K562 (cell line): Measurements from ENCODE around the gene PGF. TPM values are rescaled to one million over a fixed set of nuclear protein-coding genes. Genes with fewer than 3 reads are reported as not detected.

ENCODE experiments used
- ATAC-seq: fragments of 200-7000 bp; cut with Tn5 transposase; 3 replicates; pipeline ENCODE4 v1.9.1; 2020; ENCODE audit warnings: moderate library complexity
- BruUV-seq: library from RNA; stranded (reverse); fragments of 400-500 nt; replicated peaks from 2 replicates; lab custom pipeline; 2021; lab: Mats Ljungman, UMichigan
- CTCF ChIA-PET: fragments of 300-600 bp; formaldehyde crosslinking; extraction: SDS; loops from one replicate; lab custom pipeline; 2021; ENCODE audit warnings: low intra/inter-chr PET ratio; lab: Yijun Ruan, JAX
- POLR2A ChIA-PET: fragments of 300-600, 350-650 bp; sonication (Branson Sonifier 250); formaldehyde crosslinking; extraction: SDS; loops from one replicate; lab custom pipeline; 2021; ENCODE audit warnings: antibody characterized with exemption, inconsistent platforms; lab: Yijun Ruan, JAX
- DNase-seq, 4 experiments: peaks; one replicate each; pipeline versions ENCODE4 v3.0.0 to v3.0.0-alpha.2; 2011 to 2018; ENCODE audit warnings: low spot score in 3 of 4, mixed read lengths in 3 of 4; ENCODE audit errors: extremely low read depth in 1 of 4
- FAIRE-seq: peaks from 2 replicates; lab custom pipeline; 2011; peaks lifted over from hg19 to GRCh38; lab: Jason Lieb, UNC
- H2AFZ ChIP-seq: 2 replicates; pipeline ENCODE4 v1.6.0; 2011; ENCODE audit warnings: low read depth, low read length, control low read depth, inconsistent platforms
- H3K27ac ChIP-seq: fragments of 200-600 bp; 3 replicates; pipeline ENCODE4 v1.8.0; 2011; ENCODE audit warnings: low read depth, mild to moderate bottlenecking, control low read depth, inconsistent platforms, low read length, moderate library complexity, mixed read lengths; ENCODE audit errors: extremely low read depth
- H3K27me3 ChIP-seq, 2 experiments: fragments of 300-600 bp in 1 of 2; 2 replicates in 1 of 2; 3 replicates in 1 of 2; pipeline versions ENCODE4 v1.6.0 to v1.8.0; 2011; ENCODE audit warnings: inconsistent platforms in 2 of 2, low read length in 2 of 2, mild to moderate bottlenecking in 1 of 2, mixed read lengths in 1 of 2, moderate library complexity in 1 of 2; ENCODE audit not compliant: control insufficient read depth in 2 of 2, insufficient read depth in 2 of 2
- H3K36me3 ChIP-seq: fragments of 300-600 bp; 3 replicates; pipeline ENCODE4 v1.8.0; 2011; ENCODE audit warnings: mild to moderate bottlenecking, low read length, inconsistent platforms; ENCODE audit not compliant: control insufficient read depth, insufficient read depth
- H3K4me1 ChIP-seq, 2 experiments: fragments of 200-600 bp in 1 of 2; replicated peaks in 1 of 2; 2 replicates in 1 of 2; 3 replicates in 1 of 2; pipeline versions ENCODE4 v1.5.1 to v1.8.0; 2011; ENCODE audit warnings: inconsistent platforms in 2 of 2, low read length in 2 of 2, mild to moderate bottlenecking in 1 of 2, mixed read lengths in 1 of 2, moderate library complexity in 1 of 2; ENCODE audit not compliant: control insufficient read depth in 2 of 2, insufficient read depth in 2 of 2
- H3K4me2 ChIP-seq: 2 replicates; pipeline ENCODE4 v1.6.1; 2011; ENCODE audit warnings: low read length, control low read depth, inconsistent platforms, mixed read lengths; ENCODE audit not compliant: insufficient read depth
- H3K4me3 ChIP-seq: fragments of 200-600 bp; sonication (generic), shearing (Covaris generic); 2 replicates; pipeline ENCODE4 v1.5.1; 2016; ENCODE audit warnings: control low read depth, inconsistent platforms
- H3K79me2 ChIP-seq: fragments of 200-600 bp; 3 replicates; pipeline ENCODE4 v1.8.0; 2011; ENCODE audit warnings: low read length, inconsistent platforms; ENCODE audit not compliant: control insufficient read depth, insufficient read depth
- H3K9ac ChIP-seq, 2 experiments: 2 replicates each; pipeline versions ENCODE4 v1.6.0 to v1.6.1; 2011; ENCODE audit warnings: low read depth in 2 of 2, low read length in 2 of 2, control low read depth in 1 of 2, inconsistent platforms in 1 of 2, mild to moderate bottlenecking in 1 of 2, mixed read lengths in 1 of 2; ENCODE audit not compliant: insufficient read depth in 1 of 2
- H3K9me1 ChIP-seq: one replicate; pipeline ENCODE4 v1.6.0; 2011; ENCODE audit warnings: inconsistent platforms, mild to moderate bottlenecking, low read length, moderate library complexity; ENCODE audit not compliant: control insufficient read depth, insufficient read depth
- H3K9me3 ChIP-seq: replicated peaks from 2 replicates; pipeline ENCODE4 v1.5.1; 2011; ENCODE audit warnings: low read depth, low read length, inconsistent platforms; ENCODE audit not compliant: control insufficient read depth, insufficient read depth
- H4K20me1 ChIP-seq: replicated peaks from 2 replicates; pipeline ENCODE4 v1.6.1; 2011; ENCODE audit warnings: low read length, inconsistent platforms, mixed read lengths; ENCODE audit not compliant: control insufficient read depth, insufficient read depth
- CBX1 ChIP-seq: sonication (generic); IDR thresholded peaks from 2 replicates; pipeline ENCODE4 v1.6.1; 2016; ENCODE audit warnings: antibody characterized with exemption, low read depth, mild to moderate bottlenecking
- TAF9B ChIP-seq: fragments of 450-650 bp; IDR thresholded peaks from 2 replicates; pipeline ENCODE4 v1.6.1; 2018; ENCODE audit warnings: mild to moderate bottlenecking; ENCODE audit not compliant: partially characterized antibody
- TEAD4 ChIP-seq, 2 experiments: sonication (generic) in 1 of 2; formaldehyde crosslinking in 1 of 2; IDR thresholded peaks; 2 replicates each; pipeline versions ENCODE4 v1.6.1 to v1.8.0; 2012 to 2022; ENCODE audit warnings: borderline replicate concordance in 1 of 2, inconsistent platforms in 1 of 2, low read length in 1 of 2, mild to moderate bottlenecking in 1 of 2, missing genetic modification reagents in 1 of 2
- ZNF589 ChIP-seq: fragments of 200-800 bp; sonication (Bioruptor generic); IDR thresholded peaks from 2 replicates; pipeline ENCODE4 v1.6.1; 2016; ENCODE audit warnings: low read depth, missing genetic modification characterization, missing compliant biosample characterization
- WGBS: fragments of 100-300 bp; shearing (Covaris generic); methylation state at CpG from one replicate; pipeline ENCODE4 v1.1.6; 2016; ENCODE audit warnings: low coverage, mixed read lengths; ENCODE audit not compliant: insufficient coverage; ENCODE audit errors: missing lambda C conversion rate; 5-methylcytosine and 5-hydroxymethylcytosine counted together
- in situ Hi-C: fragments of 300-500 bp; cut with MboI; formaldehyde crosslinking; loops from 4 replicates; pipeline ENCODE4 v1.15.0; 2018; ENCODE audit warnings: inconsistent platforms, mixed read lengths
- intact Hi-C: fragments of 100-400 bp; cut with micrococcal nuclease; formaldehyde crosslinking; loops from 2 replicates; pipeline ENCODE4 v1.14.2; 2022
- polyA plus RNA-seq, 8 experiments: library from polyadenylated mRNA; depleted of rRNA in 4 of 8; stranded (reverse) in 5 of 8; unstranded in 3 of 8; fragments of >200 nt; fragmentation: Nextera tagmentation in 2 of 8; fragmentation: Illumina TruSeq in 1 of 8; extraction: Ambion mirVana in 2 of 8; extraction: Trizol in 1 of 8; gene quantifications; 2 replicates each; pipeline versions ENCODE4 v1.2.1 to v1.2.3, GENCODE V29; 2011 to 2014; ENCODE audit warnings: inconsistent platforms in 1 of 8, missing spikeins in 1 of 8
- total RNA-seq, 7 experiments: library from RNA; depleted of rRNA in 6 of 7; stranded (reverse); fragments of >200 nt in 6 of 7; fragmentation: Illumina TruSeq in 2 of 7; extraction: Trizol in 2 of 7; gene quantifications; 2 replicates each; pipeline versions ENCODE4 v1.2.1 to v1.2.3, GENCODE V29; 2011 to 2021; ENCODE audit warnings: low replicate concordance in 1 of 7
- TF ChIP-seq, protein P1 (sequence below): fragments of 450-650 bp; IDR thresholded peaks from 2 replicates; pipeline ENCODE4 v1.6.1; 2017; ENCODE audit warnings: mild to moderate bottlenecking, moderate library complexity
- TF ChIP-seq, protein P2 (sequence below): fragments of 450-650 bp; IDR thresholded peaks from 2 replicates; pipeline ENCODE4 v1.6.1; 2016; ENCODE audit warnings: borderline replicate concordance

Gene PGF
- total and polyA plus RNA-seq, 9 of the 15 experiments (the other 6 are each of a cell fraction or from before 2014, with no cell fraction given): 0.04 to 0.44 (median 0.18) TPM

- Histone ChIP-seq H2AFZ (no peak overlapping the region), H3K4me1 (peaks cover 8 to 9% of the 10 kb centered on the region in 2 experiments; a peak in 3 of 5 replicates), H3K4me3 (no peak overlapping the region), H3K9ac (no peak overlapping the region), H3K36me3 (no peaks in the 10 kb centered on the region), H3K9me1 (no peaks in the 10 kb centered on the region), H3K79me2 (no peaks in the 10 kb centered on the region), H3K4me2 (no peak overlapping the region), H3K9me3 (no peaks in the 10 kb centered on the region), H3K27ac (no peak overlapping the region), H4K20me1 (no peaks in the 10 kb centered on the region), H3K27me3 (no peaks in the 10 kb centered on the region)
- in situ Hi-C loops: no loop called here
- ATAC-seq (no peak), FAIRE-seq (no peak), DNase-seq (no peak)
- TF ChIP-seq ZNF589 (CRISPR knock-in tag) (no peak), TEAD4 (IDR thresholded peaks at IDR 0.05; ENCODE audit: low read length) (no peak), TEAD4 (CRISPR knock-in tag; IDR thresholded peaks at IDR 0.05; ENCODE audit: borderline replicate concordance) (no peak), TAF9B (no peak), CBX1 (no peak)
- TF ChIP-seq, protein P1, sequence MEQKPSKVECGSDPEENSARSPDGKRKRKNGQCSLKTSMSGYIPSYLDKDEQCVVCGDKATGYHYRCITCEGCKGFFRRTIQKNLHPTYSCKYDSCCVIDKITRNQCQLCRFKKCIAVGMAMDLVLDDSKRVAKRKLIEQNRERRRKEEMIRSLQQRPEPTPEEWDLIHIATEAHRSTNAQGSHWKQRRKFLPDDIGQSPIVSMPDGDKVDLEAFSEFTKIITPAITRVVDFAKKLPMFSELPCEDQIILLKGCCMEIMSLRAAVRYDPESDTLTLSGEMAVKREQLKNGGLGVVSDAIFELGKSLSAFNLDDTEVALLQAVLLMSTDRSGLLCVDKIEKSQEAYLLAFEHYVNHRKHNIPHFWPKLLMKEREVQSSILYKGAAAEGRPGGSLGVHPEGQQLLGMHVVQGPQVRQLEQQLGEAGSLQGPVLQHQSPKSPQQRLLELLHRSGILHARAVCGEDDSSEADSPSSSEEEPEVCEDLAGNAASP: no peak
- TF ChIP-seq, protein P2, sequence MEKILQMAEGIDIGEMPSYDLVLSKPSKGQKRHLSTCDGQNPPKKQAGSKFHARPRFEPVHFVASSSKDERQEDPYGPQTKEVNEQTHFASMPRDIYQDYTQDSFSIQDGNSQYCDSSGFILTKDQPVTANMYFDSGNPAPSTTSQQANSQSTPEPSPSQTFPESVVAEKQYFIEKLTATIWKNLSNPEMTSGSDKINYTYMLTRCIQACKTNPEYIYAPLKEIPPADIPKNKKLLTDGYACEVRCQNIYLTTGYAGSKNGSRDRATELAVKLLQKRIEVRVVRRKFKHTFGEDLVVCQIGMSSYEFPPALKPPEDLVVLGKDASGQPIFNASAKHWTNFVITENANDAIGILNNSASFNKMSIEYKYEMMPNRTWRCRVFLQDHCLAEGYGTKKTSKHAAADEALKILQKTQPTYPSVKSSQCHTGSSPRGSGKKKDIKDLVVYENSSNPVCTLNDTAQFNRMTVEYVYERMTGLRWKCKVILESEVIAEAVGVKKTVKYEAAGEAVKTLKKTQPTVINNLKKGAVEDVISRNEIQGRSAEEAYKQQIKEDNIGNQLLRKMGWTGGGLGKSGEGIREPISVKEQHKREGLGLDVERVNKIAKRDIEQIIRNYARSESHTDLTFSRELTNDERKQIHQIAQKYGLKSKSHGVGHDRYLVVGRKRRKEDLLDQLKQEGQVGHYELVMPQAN: no peak
- intact Hi-C loops: no loop called here
- BruUV-seq: no TSS peak
- POLR2A ChIA-PET: interaction anchor here (1.4 kb wide), 1 partner anchor 80 kb away, joined by 3 read pairs; no protein-coding TSS in a partner anchor
- CTCF ChIA-PET: no interaction called here
- WGBS: 63% methylated on average over 1 of the region's 1 CpG
These were observed 13.4 kb upstream of the PGF start for GRCh38 chr14:74968811-74969210.
